Aorta (tissue), 5 donors: ENCODE measurements around the gene ETFBKMT. TPM values are rescaled to one million over a fixed set of nuclear protein-coding genes. Genes with fewer than 3 reads are reported as not detected.

Experiments used
- ATAC-seq: fragments of 200-7000 bp; cut with Tn5 transposase; one replicate; pipeline ENCODE4 v1.9.1; 2022; ENCODE audit warnings: moderate library complexity; ENCODE audit not compliant: low FRiP score
- DNase-seq, 2 donors: peaks; one replicate each; pipeline ENCODE4 v3.0.0-alpha.2; 2020
- H3K27ac ChIP-seq, 2 donors: one replicate each; pipeline ENCODE4 v1.5.1; 2013; ENCODE audit warnings: low read length in 2 of 2, mild to moderate bottlenecking in 2 of 2, moderate library complexity in 2 of 2, control low read depth in 1 of 2, inconsistent platforms in 1 of 2, low read depth in 1 of 2
- H3K27me3 ChIP-seq, 2 donors: one replicate each; pipeline ENCODE4 v1.6.1; 2013; ENCODE audit warnings: control low read depth in 1 of 2, low read length in 1 of 2, mild to moderate bottlenecking in 1 of 2, moderate library complexity in 1 of 2; ENCODE audit not compliant: insufficient read depth in 2 of 2, control insufficient read depth in 1 of 2
- H3K36me3 ChIP-seq, 2 donors: one replicate each; pipeline ENCODE4 v1.6.1; 2013; ENCODE audit warnings: control low read depth in 1 of 2, low read length in 1 of 2, mild to moderate bottlenecking in 1 of 2; ENCODE audit not compliant: insufficient read depth in 2 of 2, control insufficient read depth in 1 of 2
- H3K4me1 ChIP-seq, 2 donors: one replicate each; pipeline ENCODE4 v1.6.1; 2013; ENCODE audit warnings: low read length in 2 of 2, control low read depth in 1 of 2, mild to moderate bottlenecking in 1 of 2, moderate library complexity in 1 of 2; ENCODE audit not compliant: insufficient read depth in 2 of 2, control insufficient read depth in 1 of 2
- H3K4me3 ChIP-seq, 2 donors: one replicate each; pipeline ENCODE4 v1.5.1; 2013; ENCODE audit warnings: low read length in 2 of 2, control low read depth in 1 of 2, mild to moderate bottlenecking in 1 of 2
- H3K9me3 ChIP-seq: one replicate; pipeline ENCODE4 v1.6.1; 2013; ENCODE audit warnings: mild to moderate bottlenecking, low read length; ENCODE audit not compliant: control insufficient read depth
- WGBS, 2 donors: extraction: QIAGEN DNeasy Blood & Tissue Kit; methylation state at CpG; one replicate each; pipeline ENCODE4 v1.1.7; 2013; 5-methylcytosine and 5-hydroxymethylcytosine counted together
- intact Hi-C, 2 donors: fragments of 100-400 bp; cut with DNase I; formaldehyde crosslinking; loops; one replicate each; pipeline versions ENCODE4 v1.14.2 to v1.15.0; 2022
- polyA plus RNA-seq, 2 donors: library from polyadenylated mRNA; stranded (reverse); fragments of 200-250 nt; gene quantifications; one replicate each; pipeline ENCODE4 v1.2.3, GENCODE V29; 2013
- total RNA-seq, 2 donors: library from RNA; stranded (reverse); fragmentation: NEBNext Ultra II Directional; extraction: Animal tissue kit (Norgen Biotek cat#: 25700); gene quantifications; one replicate each; pipeline ENCODE4 v1.2.1, GENCODE V29; 2021
- donor health status: healthy with polysubstance abuse.
- donor health status: Bipolar disorder and iron deficiency.
- donor health status: DM: no; HTN: no; CAD: no.
- donor health status: DM: no; HTN: no; CAD: no.
- donor health status: DM: yes; HTN: yes; CAD: no.

The ETFBKMT gene
- total and polyA plus RNA-seq, 4 donors, result 2.8 to 4.9 (median 2.9) TPM

- DNase-seq, result no peak
- no peak for ATAC-seq
- intact Hi-C loops, result no loop called here
- Histone ChIP-seq H3K27me3 (no peaks in the 10 kb centered on the region), H3K36me3 (no peaks in the 10 kb centered on the region), H3K9me3 (no peaks in the 10 kb centered on the region), H3K4me1 (no peaks in the 10 kb centered on the region), H3K4me3 (no peak overlapping the region), H3K27ac (no peak overlapping the region)
- WGBS, 2 donors, result 63 to 68% methylated on average over 7 of the region's 7 CpGs
Measured at GRCh38 chr12:31647086-31647491, 12.4 kb upstream of the ETFBKMT start.

GRCh38 chr12:31650918-31651317, 8.6 kb upstream of the ETFBKMT start:
- peak; percentile 12 for ATAC-seq
- H3K4me3 ChIP-seq, result no peak overlapping the region
- no peaks in the 10 kb centered on the region for H3K9me3 ChIP-seq
- intact Hi-C loops, result no loop called here
- H3K4me1 ChIP-seq, result no peaks in the 10 kb centered on the region
- DNase-seq, result no peak
- WGBS, 2 donors, result 74 to 76% methylated on average over 6 of the region's 6 CpGs
- no peak overlapping the region for H3K27ac ChIP-seq
- no peaks in the 10 kb centered on the region for H3K36me3 ChIP-seq
- H3K27me3 ChIP-seq, result no peaks in the 10 kb centered on the region

GRCh38 chr12:31651893-31652521, 7.5 kb upstream of the ETFBKMT start:
- DNase-seq (no peak), ATAC-seq (no peak)
- Histone ChIP-seq H3K36me3 (no peaks in the 10 kb centered on the region), H3K27ac (no peak overlapping the region), H3K4me1 (no peaks in the 10 kb centered on the region), H3K27me3 (no peaks in the 10 kb centered on the region), H3K4me3 (no peak overlapping the region), H3K9me3 (no peaks in the 10 kb centered on the region)
- 83 to 84% methylated on average over 18 of the region's 18 CpGs for WGBS, 2 donors
- intact Hi-C loops, result no loop called here

GRCh38 chr12:31655208-31655607, 4.3 kb upstream of the ETFBKMT start:
- 41 to 47% methylated on average over 4 of the region's 4 CpGs for WGBS, 2 donors
- no peaks in the 10 kb centered on the region for H3K9me3 ChIP-seq
- H3K27me3 ChIP-seq, result no peaks in the 10 kb centered on the region
- peaks cover 0 to 2% of the 10 kb centered on the region in 2 donors for H3K4me1 ChIP-seq
- H3K4me3 ChIP-seq, result no peak overlapping the region
- H3K27ac ChIP-seq, result no peak overlapping the region
- H3K36me3 ChIP-seq, result no peaks in the 10 kb centered on the region
- ATAC-seq (no peak), DNase-seq (no peak)
- intact Hi-C loops, result loop anchor here (5.0 kb wide), 3 partner anchors 302 to 657 kb away; partner anchors contain the start of genes BICD1 (in 1 of the 2) and RESF1 (in 1 of the 2)

GRCh38 chr12:31655792-31656191, 3.7 kb upstream of the ETFBKMT start:
- Histone ChIP-seq H3K36me3 (no peaks in the 10 kb centered on the region), H3K9me3 (no peaks in the 10 kb centered on the region), H3K4me3 (no peak overlapping the region), H3K27ac (no peak overlapping the region), H3K4me1 (peaks cover 0 to 2% of the 10 kb centered on the region in 2 donors), H3K27me3 (no peaks in the 10 kb centered on the region)
- no peak for DNase-seq
- intact Hi-C loops, result loop anchor here (5.0 kb wide), 3 partner anchors 302 to 657 kb away; partner anchors contain the start of genes BICD1 (in 1 of the 2) and RESF1 (in 1 of the 2)
- no peak for ATAC-seq
- WGBS, 2 donors, result 61 to 70% methylated on average over 1 of the region's 1 CpG

GRCh38 chr12:31658471-31659086, 909 bp upstream of the ETFBKMT start:
- Histone ChIP-seq H3K4me1 (peaks cover 0 to 2% of the 10 kb centered on the region in 2 donors), H3K27me3 (no peaks in the 10 kb centered on the region), H3K4me3 (peak overlapping the region; percentile 74 to 97), H3K27ac (peak overlapping the region in 1 of 2 donors; percentile 27), H3K36me3 (no peaks in the 10 kb centered on the region), H3K9me3 (no peaks in the 10 kb centered on the region)
- intact Hi-C loops, result loop anchor here (2.0 to 5.0 kb wide), 5 partner anchors 299 to 1020 kb away; partner anchors contain the start of genes RESF1 (in 2 of the 2), BICD1 (in 1 of the 2) and DNM1L (in 1 of the 2)
- WGBS, 2 donors, result 18% methylated on average over 11 of the region's 11 CpGs
- DNase-seq (no peak), ATAC-seq (no peak)

GRCh38 chr12:31662176-31662849, 2.8 kb downstream of the ETFBKMT start:
- intact Hi-C loops, result loop anchor here in 1 of 2 donors (5.0 kb wide), 1 partner anchor 65 kb away; the partner anchor contains the start of gene AMN1
- WGBS, 2 donors, result 85 to 89% methylated on average over 6 of the region's 6 CpGs
- Histone ChIP-seq H3K27ac (no peak overlapping the region), H3K9me3 (no peaks in the 10 kb centered on the region), H3K4me3 (no peak overlapping the region), H3K4me1 (peaks cover 0 to 2% of the 10 kb centered on the region in 2 donors), H3K36me3 (no peaks in the 10 kb centered on the region), H3K27me3 (no peaks in the 10 kb centered on the region)
- DNase-seq (no peak), ATAC-seq (no peak)

- 89 to 91% methylated on average over 4 of the region's 4 CpGs for WGBS, 2 donors
- H3K4me1 ChIP-seq, result no peaks in the 10 kb centered on the region
- H3K27ac ChIP-seq, result no peak overlapping the region
- no peaks in the 10 kb centered on the region for H3K9me3 ChIP-seq
- DNase-seq, result no peak
- no peak for ATAC-seq
- intact Hi-C loops, result loop anchor here in 1 of 2 donors (5.0 kb wide), 1 partner anchor 64 kb away; the partner anchor contains the start of gene AMN1
- H3K4me3 ChIP-seq, result no peak overlapping the region
- H3K27me3 ChIP-seq, result no peaks in the 10 kb centered on the region
- no peaks in the 10 kb centered on the region for H3K36me3 ChIP-seq
Measured at GRCh38 chr12:31663576-31663975, 4.1 kb downstream of the ETFBKMT start.
